Left lung (tissue), 10 donors: ENCODE measurements around the gene SLPI. TPM values are rescaled to one million over a fixed set of nuclear protein-coding genes. Genes with fewer than 3 reads are reported as not detected.

Experiments used
- ATAC-seq: fragments of 200-7000 bp; cut with Tn5 transposase; one replicate; pipeline ENCODE4 v1.9.1; 2020; ENCODE audit warnings: moderate library complexity
- DNase-seq, 4 donors: peaks; one replicate each; pipeline ENCODE4 v3.0.0-alpha.2; 2013 to 2020
- H3K27ac ChIP-seq, 2 donors: fragments of 200-600 bp; sonication (generic) in 1 of 2; one replicate each; pipeline versions ENCODE4 v1.5.0 to v1.8.0; 2020 to 2021
- H3K27me3 ChIP-seq, 2 donors: fragments of 200-600 bp; sonication (generic) in 1 of 2; one replicate each; pipeline versions ENCODE4 v1.5.0 to v1.8.0; 2020 to 2021
- H3K36me3 ChIP-seq, 2 donors: fragments of 200-600 bp; sonication (generic) in 1 of 2; one replicate each; pipeline versions ENCODE4 v1.5.0 to v1.8.0; 2020 to 2021
- H3K4me1 ChIP-seq, 2 donors: fragments of 200-600 bp; one replicate each; pipeline ENCODE4 v1.8.0; 2021
- H3K4me3 ChIP-seq, 2 donors: fragments of 200-600 bp; sonication (generic) in 1 of 2; one replicate each; pipeline versions ENCODE4 v1.5.0 to v1.8.0; 2020 to 2021; ENCODE audit warnings: mild to moderate bottlenecking in 1 of 2
- H3K9me3 ChIP-seq, 2 donors: fragments of 200-600 bp; sonication (generic) in 1 of 2; one replicate each; pipeline versions ENCODE4 v1.5.0 to v1.8.0; 2020 to 2021
- CTCF ChIP-seq, 2 donors: fragments of 200-600 bp; sonication (generic) in 1 of 2; IDR thresholded peaks; one replicate each; pipeline versions ENCODE4 v1.5.0 to v1.8.0; 2021; ENCODE audit warnings: antibody characterized with exemption in 2 of 2
- intact Hi-C, 2 donors: fragments of 100-400 bp; cut with DNase I; formaldehyde crosslinking; loops; one replicate each; pipeline versions ENCODE4 v1.11.2 to v1.14.2; 2022
- polyA plus RNA-seq, 6 donors: library from polyadenylated mRNA; unstranded; fragments of 120-200 nt; gene quantifications; one replicate each; pipeline ENCODE4 v1.2.1, GENCODE V29; 2013; ENCODE audit not compliant: insufficient read length in 6 of 6
- total RNA-seq, 2 donors: library from RNA; stranded (reverse); fragmentation: NEBNext Ultra II Directional; extraction: Animal tissue kit (Norgen Biotek cat#: 25700); gene quantifications; one replicate each; pipeline ENCODE4 v1.2.1, GENCODE V29; 2021
- donor health status: DM: no; HTN: yes; CAD: no.
- donor health status: DM: no; HTN: no; CAD: no.

Gene SLPI
- total and polyA plus RNA-seq, 8 donors = 1.9 to 672 (median 4.6) TPM

- Histone ChIP-seq H3K27ac (no peak overlapping the region), H3K36me3 (no peaks in the 10 kb centered on the region), H3K4me1 (peaks cover 8 to 23% of the 10 kb centered on the region in 2 donors), H3K27me3 (peaks cover 0 to 35% of the 10 kb centered on the region in 2 donors), H3K9me3 (no peaks in the 10 kb centered on the region), H3K4me3 (no peak overlapping the region)
- TF ChIP-seq CTCF (IDR thresholded peaks at IDR 0.05) = no peak
- ATAC-seq (no peak), DNase-seq (no peak)
- intact Hi-C loops = no loop called here
Measured at GRCh38 chr20:45289942-45290676, 35.7 kb upstream of the SLPI start.

GRCh38 chr20:45288860-45289259 is 34.5 kb upstream of the SLPI start:
- ATAC-seq = no peak

GRCh38 chr20:45288376-45288775 is 34.0 kb upstream of the SLPI start:
- no peaks in the 10 kb centered on the region for H3K9me3 ChIP-seq
- intact Hi-C loops = no loop called here
- H3K27me3 ChIP-seq = peaks cover 0 to 19% of the 10 kb centered on the region in 2 donors
- H3K4me1 ChIP-seq = peaks cover 7 to 21% of the 10 kb centered on the region in 2 donors
- no peaks in the 10 kb centered on the region for H3K36me3 ChIP-seq
- H3K4me3 ChIP-seq = no peak overlapping the region
- H3K27ac ChIP-seq = no peak overlapping the region
- no peak for DNase-seq
- no peak for ATAC-seq
- no peak for TF ChIP-seq CTCF (IDR thresholded peaks at IDR 0.05)

More at GRCh38 chr20:45288860-45289259, 34.5 kb upstream of the SLPI start:
- Histone ChIP-seq H3K4me3 (no peak overlapping the region), H3K27ac (no peak overlapping the region), H3K36me3 (no peaks in the 10 kb centered on the region), H3K9me3 (no peaks in the 10 kb centered on the region), H3K27me3 (peaks cover 0 to 24% of the 10 kb centered on the region in 2 donors), H3K4me1 (peaks cover 8 to 23% of the 10 kb centered on the region in 2 donors)
- intact Hi-C loops = no loop called here
- no peak for DNase-seq
- TF ChIP-seq CTCF (IDR thresholded peaks at IDR 0.05) = no peak

GRCh38 chr20:45283551-45284057 is 29.2 kb upstream of the SLPI start:
- H3K4me1 ChIP-seq = no peaks in the 10 kb centered on the region
- ATAC-seq = no peak
- H3K36me3 ChIP-seq = no peaks in the 10 kb centered on the region
- no peaks in the 10 kb centered on the region for H3K27me3 ChIP-seq
- H3K9me3 ChIP-seq = no peaks in the 10 kb centered on the region
- no peak overlapping the region for H3K27ac ChIP-seq
- no peak overlapping the region for H3K4me3 ChIP-seq
- no peak for DNase-seq
- TF ChIP-seq CTCF (IDR thresholded peaks at IDR 0.05) = no peak
- intact Hi-C loops = no loop called here

GRCh38 chr20:45282700-45283550 is 28.6 kb upstream of the SLPI start:
- intact Hi-C loops = no loop called here
- no peaks in the 10 kb centered on the region for H3K4me1 ChIP-seq
- H3K36me3 ChIP-seq = no peaks in the 10 kb centered on the region
- H3K27me3 ChIP-seq = no peaks in the 10 kb centered on the region
- TF ChIP-seq CTCF (IDR thresholded peaks at IDR 0.05) = no peak
- ATAC-seq (no peak), DNase-seq (no peak)
- no peak overlapping the region for H3K4me3 ChIP-seq
- no peak overlapping the region for H3K27ac ChIP-seq
- no peaks in the 10 kb centered on the region for H3K9me3 ChIP-seq
